K562 (cell line): Measurements from ENCODE around the gene SLC1A5. TPM values are rescaled to one million over a fixed set of nuclear protein-coding genes. Genes with fewer than 3 reads are reported as not detected.

Source experiments
- ATF4 ChIP-seq: fragments of 450-650 bp; formaldehyde crosslinking; IDR thresholded peaks from 2 replicates; pipeline ENCODE4 v1.4.0; 2022; ENCODE audit warnings: mild to moderate bottlenecking, moderate library complexity
- DIDO1 ChIP-seq: fragments of 450-650 bp; IDR thresholded peaks from 2 replicates; pipeline ENCODE4 v1.6.1; 2016; ENCODE audit warnings: low read depth, missing biosample characterization, missing genetic modification characterization
- HDAC8 ChIP-seq: fragments of 450-650 bp; IDR thresholded peaks from 2 replicates; pipeline ENCODE4 v1.6.1; 2016; ENCODE audit warnings: mild to moderate bottlenecking, missing genetic modification characterization, moderate library complexity, missing compliant biosample characterization
- HIVEP1 ChIP-seq: fragments of 250-450 bp; sonication (Bioruptor Pico); IDR thresholded peaks from 2 replicates; pipeline ENCODE4 v1.4.0; 2020; ENCODE audit warnings: mild to moderate bottlenecking
- ILK ChIP-seq: fragments of 450-650 bp; IDR thresholded peaks from 2 replicates; pipeline ENCODE4 v1.6.1; 2016; ENCODE audit warnings: missing genetic modification characterization, low read depth, mild to moderate bottlenecking, missing compliant biosample characterization, moderate library complexity, borderline replicate concordance
- NCOR1 ChIP-seq: fragments of 450-650 bp; IDR thresholded peaks from 2 replicates; pipeline ENCODE4 v1.6.1; 2016; ENCODE audit warnings: mild to moderate bottlenecking, moderate library complexity
- NRF1 ChIP-seq, 2 experiments: fragments of 450-650 bp; IDR thresholded peaks in 1 of 2; conservative IDR thresholded peaks in 1 of 2; 2 replicates each; pipeline ENCODE4 v1.6.1; 2014; ENCODE audit warnings: mild to moderate bottlenecking in 2 of 2
- PPARD ChIP-seq: fragments of 250-450 bp; sonication (Bioruptor Pico); IDR thresholded peaks from 2 replicates; pipeline ENCODE4 v1.8.0; 2022; ENCODE audit warnings: inconsistent platforms, mild to moderate bottlenecking, moderate library complexity
- RBM25 ChIP-seq: fragments of 200-400 bp; formaldehyde crosslinking; IDR thresholded peaks from 2 replicates; pipeline ENCODE4 v1.6.1; 2018; ENCODE audit warnings: low read length, low read depth, moderate library complexity; ENCODE audit not compliant: severe bottlenecking
- RCOR1 ChIP-seq, 2 experiments: IDR thresholded peaks; 2 replicates each; pipeline ENCODE4 v1.6.1; 2012; ENCODE audit warnings: low read depth in 2 of 2, low read length in 2 of 2, borderline replicate concordance in 1 of 2, improper control_type of control experiment in 1 of 2
- RFX1 ChIP-seq: fragments of 450-650 bp; IDR thresholded peaks from 2 replicates; pipeline ENCODE4 v1.6.1; 2016; ENCODE audit warnings: mild to moderate bottlenecking, moderate library complexity
- SFPQ ChIP-seq: fragments of 200-400 bp; formaldehyde crosslinking; IDR thresholded peaks from 2 replicates; pipeline ENCODE4 v1.6.1; 2017; ENCODE audit warnings: mild to moderate bottlenecking, low read depth, low read length, moderate library complexity
- TRIM25 ChIP-seq: fragments of 450-650 bp; IDR thresholded peaks from 2 replicates; pipeline ENCODE4 v1.7.0; 2016; ENCODE audit warnings: borderline replicate concordance
- XRCC5 ChIP-seq: fragments of 200-400 bp; formaldehyde crosslinking; IDR thresholded peaks from 2 replicates; pipeline ENCODE4 v1.6.1; 2017; ENCODE audit warnings: low read depth, mild to moderate bottlenecking, low read length
- ZBTB12 ChIP-seq: fragments of 250-450 bp; sonication (Bioruptor Pico); IDR thresholded peaks from 2 replicates; pipeline ENCODE4 v1.4.0; 2020
- ZBTB2 ChIP-seq: fragments of 450-650 bp; IDR thresholded peaks from 2 replicates; pipeline ENCODE4 v1.6.1; 2016; ENCODE audit warnings: antibody characterized with exemption
- ZBTB5 ChIP-seq: fragments of 450-650 bp; IDR thresholded peaks from 2 replicates; pipeline ENCODE4 v1.6.1; 2017; ENCODE audit warnings: antibody characterized with exemption
- ZNF133 ChIP-seq: fragments of 250-450 bp; sonication (Bioruptor Pico); IDR thresholded peaks from 2 replicates; pipeline ENCODE4 v1.4.0; 2020; ENCODE audit warnings: mild to moderate bottlenecking
- polyA plus RNA-seq, 8 experiments: library from polyadenylated mRNA; depleted of rRNA in 4 of 8; stranded (reverse) in 5 of 8; unstranded in 3 of 8; fragments of >200 nt; fragmentation: Nextera tagmentation in 2 of 8; fragmentation: Illumina TruSeq in 1 of 8; extraction: Ambion mirVana in 2 of 8; extraction: Trizol in 1 of 8; gene quantifications; 2 replicates each; pipeline versions ENCODE4 v1.2.1 to v1.2.3, GENCODE V29; 2011 to 2014; ENCODE audit warnings: inconsistent platforms in 1 of 8, missing spikeins in 1 of 8
- total RNA-seq, 7 experiments: library from RNA; depleted of rRNA in 6 of 7; stranded (reverse); fragments of >200 nt in 6 of 7; fragmentation: Illumina TruSeq in 2 of 7; extraction: Trizol in 2 of 7; gene quantifications; 2 replicates each; pipeline versions ENCODE4 v1.2.1 to v1.2.3, GENCODE V29; 2011 to 2021; ENCODE audit warnings: low replicate concordance in 1 of 7

SLC1A5 gene
- total and polyA plus RNA-seq, 9 of the 15 experiments (the other 6 are each of a cell fraction or from before 2014, with no cell fraction given), result 31.2 to 417 (median 134) TPM

GRCh38 chr19:46746281-46747057 is 41.9 kb downstream of the SLC1A5 start, which contains the start of gene STRN4 (continued):
- TF ChIP-seq ZBTB5 (no peak), RBM25 (no peak), NRF1 (conservative IDR thresholded peaks at IDR 0.05 in 1 of 2, IDR thresholded peaks at IDR 0.05 in 1 of 2) (peak; percentile 29 to 69; a peak in 2 of 4 replicates), ZBTB12 (CRISPR knock-in tag) (no peak), RFX1 (peak; percentile 99), TRIM25 (no peak), ILK (no peak), HDAC8 (no peak), ZBTB2 (no peak), RCOR1 (IDR thresholded peaks at IDR 0.05; ENCODE audit: borderline replicate concordance in 1 of 2, low read depth in 2 of 2, low read length in 2 of 2) (no peak), PPARD (no peak), DIDO1 (tag) (no peak), ATF4 (CRISPR knock-in tag) (no peak), HIVEP1 (no peak), ZNF133 (no peak), XRCC5 (no peak), SFPQ (no peak), NCOR1 (no peak)
